HG03064 (cell line): ENCODE measurements around the gene MEI1.
"Not testable (repeated sequence)": the region's sequence is repeated elsewhere in the genome, so short reads cannot be mapped to it uniquely, and the experiment has no call there.

Experiments used
- ATAC-seq: cut with Tn5 transposase; IDR thresholded peaks from one replicate; pipeline ENCODE4 v1.9.1; 2021; ENCODE audit warnings: low read depth; ENCODE audit not compliant: unreplicated experiment

The MEI1 gene

GRCh38 chr22:41699264-41700107 is at the start of gene MEI1:
MEI1 (plus strand) TSS chr22:41699503; CDS start chr22:41699539, 36 bp downstream.
- ATAC-seq, result no peak

DNA sequence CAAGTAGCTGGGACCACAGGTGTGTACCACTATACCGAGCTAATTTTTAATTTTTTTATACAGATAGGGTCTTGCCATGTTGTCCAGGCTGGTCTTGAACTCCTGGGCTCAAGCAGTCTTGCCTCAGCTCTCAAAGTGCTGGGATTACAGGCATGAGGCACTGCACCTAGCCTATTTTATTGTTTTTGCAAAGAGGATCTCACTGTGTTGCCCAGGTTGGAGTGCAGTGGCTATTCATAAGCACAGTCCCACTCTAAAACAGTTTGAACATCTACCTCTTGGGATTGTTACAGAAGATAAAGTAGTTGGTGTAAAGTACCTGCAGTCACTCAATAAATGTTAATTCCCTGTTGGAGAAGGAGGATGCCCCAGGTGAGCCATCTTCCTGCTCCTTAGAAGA is 49.1 kb upstream of the MEI1 start:
- ATAC-seq, result no peak

- no peak for ATAC-seq
These were observed 48.5 kb upstream of the MEI1 start for GRCh38 chr22:41650821-41651220.

DNA sequence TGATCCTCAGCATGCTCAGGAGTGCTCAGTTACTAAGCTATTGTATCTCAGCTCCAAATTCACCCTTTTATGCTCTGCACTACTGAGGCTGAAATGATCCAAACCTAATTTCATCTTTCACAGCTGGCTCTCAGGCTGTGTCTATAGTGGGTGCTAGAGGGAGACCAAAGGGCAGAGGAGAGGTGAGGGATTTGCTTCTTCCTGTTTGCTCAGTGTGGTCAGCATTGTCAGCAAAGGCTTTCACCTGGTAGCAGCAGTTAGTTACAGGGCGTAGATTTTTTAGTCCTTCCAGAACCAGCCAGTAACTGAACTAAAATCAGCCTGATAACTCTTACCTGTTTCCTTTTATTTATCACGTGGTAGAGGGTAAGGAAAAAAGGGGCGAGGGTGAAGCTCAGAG is 45.0 kb upstream of the MEI1 start:
- no peak for ATAC-seq

DNA sequence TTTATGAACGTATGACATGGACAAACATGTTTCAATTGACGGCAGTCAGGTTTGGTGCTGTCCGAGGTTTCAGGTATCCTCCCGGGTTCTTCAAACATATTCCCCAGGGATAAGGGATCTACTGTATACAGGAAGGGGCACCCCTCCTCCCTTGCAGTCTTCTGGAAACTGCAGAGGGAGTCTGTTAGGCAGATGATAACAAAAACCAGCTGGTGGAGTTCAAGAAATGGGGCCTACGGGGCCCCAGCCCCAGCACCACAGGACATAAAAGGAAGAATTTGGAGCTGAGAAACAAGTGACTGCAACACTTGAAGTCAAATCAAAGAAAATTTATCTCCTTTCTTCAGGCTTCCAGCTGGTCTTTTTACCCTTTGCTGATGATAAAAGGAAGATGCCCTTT is 42.7 kb upstream of the MEI1 start:
- ATAC-seq, result no peak

DNA sequence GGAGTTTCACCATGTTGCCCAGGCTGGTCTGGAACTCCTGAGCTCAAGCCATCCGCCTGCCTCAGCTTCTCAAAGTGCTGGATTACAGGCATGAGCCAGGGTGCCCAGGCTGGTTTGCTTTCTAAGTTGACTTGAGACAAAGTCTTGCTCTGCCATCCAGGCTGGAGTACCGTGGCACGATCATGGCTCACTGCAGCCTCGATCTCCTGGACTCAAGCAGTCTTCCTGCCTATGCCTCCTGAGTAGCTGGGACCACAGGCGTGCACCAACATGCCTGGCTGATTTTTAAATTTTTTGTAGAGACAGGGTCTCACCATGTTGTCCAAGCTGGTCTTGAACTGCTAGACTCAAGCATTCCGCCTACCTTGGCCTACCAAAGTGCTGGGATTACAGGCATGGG is 41.6 kb upstream of the MEI1 start:
- ATAC-seq, result no peak

DNA sequence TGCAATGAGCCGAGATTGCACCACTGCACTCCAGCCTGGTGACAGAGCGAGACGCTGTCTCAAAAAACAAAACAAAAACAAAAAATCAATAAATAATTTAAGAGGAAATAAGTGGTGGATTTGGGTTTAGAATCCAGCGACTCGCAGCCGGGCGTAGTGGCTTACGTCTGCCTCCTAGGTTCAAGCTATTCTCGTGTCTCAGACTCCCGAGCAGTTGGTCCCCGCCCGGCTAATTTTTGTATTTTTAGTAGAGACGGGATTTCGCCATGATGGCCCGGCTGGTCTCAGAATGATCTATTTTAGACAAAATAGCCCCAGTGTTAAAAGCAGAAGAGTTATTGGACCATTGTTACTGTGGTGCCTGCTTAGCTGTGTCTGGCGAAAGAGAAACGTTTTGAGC is 40.4 kb upstream of the MEI1 start:
- no peak for ATAC-seq

DNA sequence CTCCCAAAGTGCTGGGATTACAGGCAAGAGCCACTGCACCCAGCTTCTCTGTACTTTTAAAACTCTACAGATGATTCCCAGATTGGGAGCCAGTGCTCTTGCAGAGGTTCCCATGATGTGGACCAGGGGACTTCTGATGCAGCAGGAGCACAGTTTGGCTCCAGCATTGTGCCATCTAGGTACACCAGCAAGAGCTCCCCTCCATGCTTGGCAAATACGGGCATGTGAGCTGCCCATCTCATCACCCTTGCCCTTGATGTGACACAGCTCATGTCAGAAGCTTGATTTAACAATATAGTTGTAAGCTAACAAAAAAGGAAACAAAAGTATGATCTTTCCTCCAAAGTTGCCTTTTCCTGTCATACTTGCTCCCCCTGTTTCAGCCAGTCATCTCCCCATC is 39.4 kb upstream of the MEI1 start:
- no peak for ATAC-seq

GRCh38 chr22:41660416-41660815 is 38.9 kb upstream of the MEI1 start:
- no peak for ATAC-seq

DNA sequence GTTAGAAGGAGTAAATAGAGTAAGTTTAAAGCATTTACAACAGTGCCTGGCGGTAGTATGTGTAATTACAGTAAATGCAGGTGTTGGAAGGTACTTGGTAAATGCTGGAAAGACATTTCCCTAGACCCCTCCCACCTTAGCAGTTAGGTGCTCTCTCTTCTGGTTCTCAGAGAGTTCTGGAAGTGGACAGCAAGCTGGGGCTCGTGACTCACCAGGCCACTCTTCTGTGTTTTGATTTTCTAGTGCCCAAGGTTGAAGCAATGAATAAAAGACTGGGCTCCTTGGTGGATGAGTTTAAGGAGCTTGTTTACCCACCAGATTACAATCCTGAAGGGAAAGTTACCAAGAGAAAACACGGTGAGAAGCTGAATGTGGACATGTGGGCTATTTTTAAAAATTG is 38.2 kb upstream of the MEI1 start:
- ATAC-seq, result no peak

- ATAC-seq, result no peak
These were observed 37.6 kb upstream of the MEI1 start for GRCh38 chr22:41661713-41662112.

DNA sequence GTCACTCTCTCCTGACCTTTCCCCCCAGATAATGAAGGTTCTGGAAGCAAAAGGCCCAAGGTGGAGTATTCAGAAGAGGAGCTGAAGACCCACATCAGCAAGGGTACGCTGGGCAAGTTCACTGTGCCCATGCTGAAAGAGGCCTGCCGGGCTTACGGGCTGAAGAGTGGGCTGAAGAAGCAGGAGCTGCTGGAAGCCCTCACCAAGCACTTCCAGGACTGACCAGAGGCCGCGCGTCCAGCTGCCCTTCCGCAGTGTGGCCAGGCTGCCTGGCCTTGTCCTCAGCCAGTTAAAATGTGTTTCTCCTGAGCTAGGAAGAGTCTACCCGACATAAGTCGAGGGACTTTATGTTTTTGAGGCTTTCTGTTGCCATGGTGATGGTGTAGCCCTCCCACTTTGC is 35.7 kb upstream of the MEI1 start:
- not testable (repeated sequence) for ATAC-seq

DNA sequence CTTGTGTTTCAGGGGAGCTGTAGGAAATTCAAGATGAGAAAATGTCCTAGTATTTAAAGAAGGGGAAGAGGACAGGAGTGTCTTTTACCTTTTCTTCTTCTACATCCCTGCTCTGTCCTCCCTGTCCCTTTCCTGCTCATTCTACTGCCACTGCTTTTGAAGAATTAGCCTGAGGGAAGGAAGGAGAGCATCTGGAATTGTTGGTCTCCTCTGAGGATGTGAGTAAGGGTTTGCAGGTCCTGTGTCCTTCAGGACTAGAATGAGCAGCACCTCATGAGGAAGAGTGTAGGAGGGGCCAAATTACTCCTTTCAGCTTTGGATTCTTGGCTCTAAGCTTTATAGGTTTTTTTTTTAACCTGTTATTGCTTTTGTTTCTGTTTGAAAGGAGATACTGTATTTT is 34.8 kb upstream of the MEI1 start:
- ATAC-seq, result no peak

GRCh38 chr22:41664951-41665350 is 34.4 kb upstream of the MEI1 start:
- no peak for ATAC-seq

DNA sequence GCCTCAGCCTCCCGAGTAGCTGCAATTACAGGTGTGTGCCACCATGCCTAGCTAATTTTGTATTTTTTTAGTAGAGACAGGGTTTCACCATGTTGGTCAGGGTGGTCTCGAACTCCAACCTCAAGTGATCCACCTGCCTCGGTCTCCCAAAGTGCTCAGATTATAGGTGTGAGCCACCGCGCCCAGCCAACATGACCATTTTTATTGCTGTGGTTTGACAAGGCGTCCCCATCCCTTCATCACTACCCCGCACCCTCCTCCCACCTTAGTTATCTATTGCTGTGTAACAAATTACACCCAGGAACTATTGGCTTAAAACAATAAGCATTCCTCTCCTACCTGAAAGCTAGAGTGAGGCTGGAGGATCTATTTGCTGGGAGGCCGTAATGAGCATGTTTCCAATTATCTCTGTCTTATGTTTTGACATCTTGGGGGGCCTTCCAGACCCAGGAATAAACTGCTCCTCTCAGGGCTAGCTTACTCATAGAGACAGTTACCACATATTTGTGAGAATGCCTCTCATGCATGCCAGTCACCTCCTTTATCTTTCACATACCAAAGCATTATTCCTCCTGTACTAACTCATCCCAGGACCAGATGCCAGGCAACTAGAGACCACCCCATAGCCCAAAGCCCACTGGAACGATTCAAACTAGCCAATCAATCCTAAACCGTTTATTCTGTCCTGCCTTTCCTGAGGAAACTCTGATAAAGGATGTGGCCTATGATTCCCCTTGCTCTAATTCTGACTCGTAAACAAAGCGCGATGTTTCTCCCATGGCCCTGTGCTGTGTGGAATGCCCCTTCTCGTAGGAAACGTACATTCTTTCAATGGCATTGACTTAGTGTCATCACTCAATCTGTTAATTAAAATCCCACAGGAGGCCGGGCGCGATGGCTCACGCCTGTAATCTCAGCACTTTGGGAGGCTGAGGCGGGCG is 30.1 kb upstream of the MEI1 start:
- ATAC-seq, result no peak

DNA sequence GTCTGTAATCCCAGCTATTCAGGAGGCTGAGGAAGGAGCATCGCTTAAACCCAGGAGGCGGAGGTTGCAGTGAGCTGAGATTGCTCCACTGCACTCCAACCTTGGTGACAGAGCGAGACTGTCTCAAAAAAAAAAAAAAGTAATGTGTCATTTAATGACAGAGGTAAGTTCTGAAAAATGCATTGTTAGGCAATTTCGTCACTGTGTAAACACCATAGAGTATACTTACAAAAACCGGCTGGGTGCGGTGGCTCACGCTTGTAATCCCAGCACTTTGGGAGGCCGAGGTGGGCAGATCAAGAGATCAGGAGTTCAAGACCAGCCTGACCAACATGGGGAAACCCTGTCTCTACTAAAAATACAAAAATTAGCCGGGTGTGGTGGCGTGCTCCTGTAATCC is 27.2 kb upstream of the MEI1 start:
- not testable (repeated sequence) for ATAC-seq

GRCh38 chr22:41672780-41673509 is 26.4 kb upstream of the MEI1 start:
- no peak for ATAC-seq

GRCh38 chr22:41674846-41675340 is 24.4 kb upstream of the MEI1 start:
- ATAC-seq, result no peak

DNA sequence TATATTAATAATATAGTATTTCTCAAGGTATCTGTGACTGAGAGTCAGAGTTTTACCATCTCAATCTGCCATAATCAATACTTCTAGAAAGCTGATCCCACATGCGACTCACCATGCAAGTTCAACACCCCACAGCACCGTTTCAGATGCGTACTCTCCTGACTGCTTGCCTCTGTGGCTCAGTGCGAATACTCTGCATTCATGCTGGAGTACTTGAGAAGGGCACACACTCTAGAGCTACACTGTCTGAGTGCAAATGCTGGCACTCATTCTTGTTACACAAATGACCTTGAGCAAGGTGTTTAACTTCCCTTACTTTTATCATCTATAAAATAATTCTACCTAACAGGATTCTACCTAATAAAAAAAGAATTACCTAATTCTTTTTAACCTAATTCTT is 23.2 kb upstream of the MEI1 start:
- ATAC-seq, result no peak

DNA sequence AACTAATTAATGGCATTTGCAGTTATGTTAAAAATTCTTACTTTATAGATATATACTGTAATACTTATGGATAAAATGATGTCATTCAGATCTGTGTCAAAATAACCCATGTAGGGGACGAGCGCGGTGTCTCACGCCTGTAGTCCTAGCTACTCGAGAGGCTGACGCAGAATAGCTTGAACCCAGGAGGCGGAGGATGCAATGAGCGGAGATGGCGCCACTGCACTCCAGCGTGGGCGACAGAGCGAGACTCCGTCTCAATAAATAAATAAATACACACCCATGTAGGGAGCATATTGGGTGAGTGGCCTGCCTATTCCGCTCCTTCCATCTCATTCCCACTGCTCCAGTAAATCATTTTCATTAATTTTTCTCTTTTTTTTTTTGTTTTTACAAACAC is 17.7 kb upstream of the MEI1 start:
- ATAC-seq, result no peak
